HCT116 (cell line): Measurements from ENCODE around the gene GSAP. TPM values are rescaled to one million over a fixed set of nuclear protein-coding genes. Genes with fewer than 3 reads are reported as not detected.

Experiments
- ATAC-seq: fragments of 200-7000 bp; cut with Tn5 transposase; 2 replicates; pipeline ENCODE4 v1.9.1; 2020; ENCODE audit warnings: mild to moderate bottlenecking, moderate library complexity
- BruUV-seq: library from RNA; stranded (reverse); fragments of 400-500 nt; replicated peaks from 2 replicates; lab custom pipeline; 2021; lab: Mats Ljungman, UMichigan
- CTCF ChIA-PET: fragments of 300-600 bp; sonication (Branson Sonifier 250); formaldehyde crosslinking; loops from one replicate; lab custom pipeline; 2021; ENCODE audit warnings: antibody characterized with exemption; lab: Charles Lee
- POLR2A ChIA-PET: fragments of 300-600, 350-600 bp; sonication (Branson Sonifier 250); formaldehyde crosslinking; loops from one replicate; lab custom pipeline; 2021; ENCODE audit warnings: antibody characterized with exemption; lab: Charles Lee
- RAD21 ChIA-PET, 2 experiments: fragments of 300-600 bp; sonication (Branson Sonifier 250); formaldehyde crosslinking; loops; one replicate each; lab custom pipeline; 2023; ENCODE audit warnings: low total read pairs in 2 of 2; ENCODE audit not compliant: uncharacterized antibody in 2 of 2, unreplicated experiment in 2 of 2, low non-redundant PET in 1 of 2; lab: Charles Lee
- DNase-seq: peaks from one replicate; pipeline ENCODE4 v3.0.0-alpha.2; 2010; ENCODE audit warnings: low read depth, low spot score
- H2AFZ ChIP-seq: fragments of 200-600 bp; shearing (Covaris generic), sonication (generic); 2 replicates; pipeline ENCODE4 v1.6.1; 2017; ENCODE audit warnings: low read depth, mixed run types, mixed read lengths, antibody characterized with exemption, low read length; ENCODE audit not compliant: poor library complexity, severe bottlenecking
- H3K27ac ChIP-seq: 2 replicates; pipeline ENCODE4 v1.5.1; 2012; ENCODE audit warnings: low read depth, low read length
- H3K27me3 ChIP-seq: fragments of 200-600 bp; sonication (generic); 2 replicates; pipeline ENCODE4 v1.6.1; 2016; ENCODE audit warnings: mixed run types, low read length, mixed read lengths; ENCODE audit not compliant: insufficient read depth
- H3K36me3 ChIP-seq, 2 experiments: fragments of 200-500 bp in 1 of 2; fragments of 200-600 bp in 1 of 2; sonication (Bioruptor generic) in 1 of 2; sonication (generic) in 1 of 2; 2 replicates each; pipeline versions ENCODE4 v1.5.1 to v1.6.1; 2014 to 2016; ENCODE audit warnings: low read length in 2 of 2, inconsistent platforms in 1 of 2, mixed read lengths in 1 of 2, mixed run types in 1 of 2; ENCODE audit not compliant: insufficient read depth in 2 of 2, control insufficient read depth in 1 of 2
- H3K4me1 ChIP-seq, 2 experiments: fragments of 200-600 bp in 1 of 2; sonication (generic) in 1 of 2; 2 replicates each; pipeline versions ENCODE4 v1.5.1 to v1.6.1; 2012 to 2017; ENCODE audit warnings: low read length in 2 of 2, inconsistent platforms in 1 of 2, mild to moderate bottlenecking in 1 of 2, mixed read lengths in 1 of 2, mixed run types in 1 of 2, moderate library complexity in 1 of 2; ENCODE audit not compliant: insufficient read depth in 2 of 2, control insufficient read depth in 1 of 2
- H3K4me2 ChIP-seq: fragments of 200-600 bp; sonication (generic); 2 replicates; pipeline ENCODE4 v1.6.1; 2017; ENCODE audit warnings: mixed run types, low read length, mixed read lengths
- H3K4me3 ChIP-seq, 2 experiments: fragments of 200-600 bp in 1 of 2; sonication (generic) in 1 of 2; replicated peaks in 1 of 2; 2 replicates each; pipeline ENCODE4 v1.5.1; 2011 to 2016; ENCODE audit warnings: low read length in 2 of 2, control low read depth in 1 of 2, low read depth in 1 of 2, mild to moderate bottlenecking in 1 of 2, mixed read lengths in 1 of 2, mixed run types in 1 of 2
- H3K79me2 ChIP-seq: fragments of 200-600 bp; sonication (generic); 2 replicates; pipeline ENCODE4 v1.6.1; 2017; ENCODE audit warnings: mild to moderate bottlenecking, mixed run types, low read length, moderate library complexity, mixed read lengths; ENCODE audit not compliant: insufficient read depth
- H3K9ac ChIP-seq: fragments of 200-600 bp; sonication (generic); 2 replicates; pipeline ENCODE4 v1.6.1; 2016; ENCODE audit warnings: low read length, mixed read lengths
- H3K9me2 ChIP-seq: fragments of 200-600 bp; sonication (generic), shearing (Covaris generic); 2 replicates; pipeline ENCODE4 v1.6.1; 2017; ENCODE audit warnings: mixed run types, mild to moderate bottlenecking, moderate library complexity; ENCODE audit not compliant: insufficient read depth
- H3K9me3 ChIP-seq, 2 experiments: fragments of 200-500 bp in 1 of 2; fragments of 200-600 bp in 1 of 2; sonication (Bioruptor generic) in 1 of 2; sonication (generic) in 1 of 2; 2 replicates each; pipeline ENCODE4 v1.6.1; 2014 to 2017; ENCODE audit warnings: low read length in 2 of 2, mixed read lengths in 2 of 2, inconsistent platforms in 1 of 2, low read depth in 1 of 2, mild to moderate bottlenecking in 1 of 2, mixed run types in 1 of 2, moderate library complexity in 1 of 2; ENCODE audit not compliant: control insufficient read depth in 1 of 2, insufficient read depth in 1 of 2
- H4K20me1 ChIP-seq: fragments of 200-600 bp; sonication (generic), shearing (Covaris generic); 2 replicates; pipeline ENCODE4 v1.6.1; 2017; ENCODE audit warnings: mixed run types, mild to moderate bottlenecking, moderate library complexity; ENCODE audit not compliant: insufficient read depth
- CBX3 ChIP-seq: IDR thresholded peaks from 2 replicates; pipeline ENCODE4 v1.6.1; 2012; ENCODE audit warnings: low read depth
- EGR1 ChIP-seq: IDR thresholded peaks from 2 replicates; pipeline ENCODE4 v1.6.1; 2012; ENCODE audit warnings: low read depth
- EZH2phosphoT487 ChIP-seq: fragments of 200-600 bp; IDR thresholded peaks from 2 replicates; pipeline ENCODE4 v1.6.1; 2018; ENCODE audit warnings: antibody characterized with exemption, borderline replicate concordance
- RAD21 ChIP-seq: IDR thresholded peaks from 2 replicates; pipeline ENCODE4 v1.6.1; 2012; ENCODE audit warnings: low read depth, mild to moderate bottlenecking
- YY1 ChIP-seq: IDR thresholded peaks from 2 replicates; pipeline ENCODE4 v1.6.1; 2011; ENCODE audit warnings: low read length, low read depth, moderate library complexity, mild to moderate bottlenecking; ENCODE audit not compliant: insufficient replicate concordance; ENCODE audit errors: extremely low read depth
- ZNF274 ChIP-seq: fragments of 200-500 bp; sonication (Bioruptor generic); IDR thresholded peaks from 2 replicates; pipeline ENCODE4 v1.6.1; 2014; ENCODE audit warnings: mild to moderate bottlenecking, low read depth, low read length, inconsistent platforms
- intact Hi-C: fragments of 100-400 bp; cut with micrococcal nuclease; formaldehyde crosslinking; loops from 2 replicates; pipeline ENCODE4 v1.10.0; 2022
- total RNA-seq: library from RNA; stranded (reverse); gene quantifications from one replicate; pipeline ENCODE4 v1.2.1, GENCODE V29; 2021; ENCODE audit not compliant: unreplicated experiment
- TF ChIP-seq, protein P1 (sequence below): IDR thresholded peaks from 2 replicates; pipeline ENCODE4 v1.6.1; 2012

The GSAP gene
- total RNA-seq, 1 experiment from 2014 or later, result not detected

DNA sequence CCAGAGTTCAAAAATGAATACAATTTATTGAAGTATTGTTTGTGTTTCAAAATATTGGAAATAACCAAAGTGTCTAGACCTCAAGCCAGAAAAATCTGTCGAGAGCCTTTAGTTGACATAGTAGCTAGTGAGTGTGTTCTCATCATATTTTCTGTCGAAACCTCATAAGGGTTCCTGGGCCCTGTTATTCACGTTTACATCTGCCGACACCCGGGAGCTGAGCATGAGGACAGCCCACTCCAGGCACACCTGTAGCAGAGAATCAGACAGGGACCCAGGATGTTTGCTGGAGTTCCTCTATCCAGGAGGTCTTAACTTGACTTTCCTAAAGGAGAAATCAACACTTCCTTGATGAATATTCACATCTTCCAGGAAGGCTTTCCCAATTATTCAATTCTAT is 144.4 kb downstream of the GSAP start:
- H3K4me3 ChIP-seq, result no peak overlapping the region
- no peaks in the 10 kb centered on the region for H3K27me3 ChIP-seq
- intact Hi-C loops, result no loop called here
- no peaks in the 10 kb centered on the region for H3K79me2 ChIP-seq
- H3K9ac ChIP-seq, result no peak overlapping the region
- no peaks in the 10 kb centered on the region for H3K9me3 ChIP-seq
- H3K4me1 ChIP-seq, result no peaks in the 10 kb centered on the region
- no peak overlapping the region for H3K27ac ChIP-seq
- BruUV-seq, result no TSS peak
- no peaks in the 10 kb centered on the region for H4K20me1 ChIP-seq
- ChIA-PET RAD21 (no interaction called here), CTCF (no interaction called here), POLR2A (no interaction called here)
- no peak for DNase-seq
- H3K36me3 ChIP-seq, result no peaks in the 10 kb centered on the region
- no peak overlapping the region for H3K4me2 ChIP-seq
- no peak overlapping the region for H2AFZ ChIP-seq
- no peak for TF ChIP-seq RAD21
- no peak for TF ChIP-seq EGR1
- no peak for TF ChIP-seq EZH2phosphoT487
- TF ChIP-seq, protein P1, sequence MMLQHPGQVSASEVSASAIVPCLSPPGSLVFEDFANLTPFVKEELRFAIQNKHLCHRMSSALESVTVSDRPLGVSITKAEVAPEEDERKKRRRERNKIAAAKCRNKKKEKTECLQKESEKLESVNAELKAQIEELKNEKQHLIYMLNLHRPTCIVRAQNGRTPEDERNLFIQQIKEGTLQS, result no peak
- TF ChIP-seq CBX3, result no peak
- no peaks in the 10 kb centered on the region for H3K9me2 ChIP-seq
- ATAC-seq, result no peak

DNA sequence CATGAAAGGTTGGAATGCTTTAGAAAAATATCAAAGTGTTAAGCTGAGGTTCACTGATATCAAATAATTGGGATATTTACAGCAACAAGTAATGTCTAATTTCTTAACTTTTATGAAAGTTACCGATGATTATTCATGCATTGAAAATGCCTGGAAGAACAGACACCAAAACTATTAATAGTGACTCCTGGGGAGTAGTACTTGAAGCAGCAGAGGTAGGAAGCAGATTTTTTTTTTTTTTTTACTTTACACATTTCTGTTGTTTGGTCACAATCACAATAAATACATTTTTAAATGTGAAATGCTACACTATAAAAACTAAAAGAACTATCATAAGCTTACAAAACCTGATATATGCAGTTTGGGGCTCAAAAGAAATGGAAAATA is 146.1 kb downstream of the GSAP start:
- H3K4me3 ChIP-seq, result no peak overlapping the region
- H4K20me1 ChIP-seq, result no peaks in the 10 kb centered on the region
- no peaks in the 10 kb centered on the region for H3K9me3 ChIP-seq
- ATAC-seq, result no peak
- no peaks in the 10 kb centered on the region for H3K79me2 ChIP-seq
- no peak for DNase-seq
- H3K9me2 ChIP-seq, result no peaks in the 10 kb centered on the region
- intact Hi-C loops, result no loop called here
- no peak overlapping the region for H2AFZ ChIP-seq
- H3K4me2 ChIP-seq, result no peak overlapping the region
- no peaks in the 10 kb centered on the region for H3K36me3 ChIP-seq
- TF ChIP-seq ZNF274, result no peak
- TF ChIP-seq YY1, result no peak
- H3K4me1 ChIP-seq, result no peaks in the 10 kb centered on the region
- no peak overlapping the region for H3K9ac ChIP-seq
- no peak overlapping the region for H3K27ac ChIP-seq
- H3K27me3 ChIP-seq, result no peaks in the 10 kb centered on the region
- BruUV-seq, result no TSS peak
- ChIA-PET CTCF (no interaction called here), RAD21 (no interaction called here), POLR2A (no interaction called here)
